Measurements from ENCODE around the gene UBE2D4. TPM values are rescaled to one million over a fixed set of nuclear protein-coding genes. Genes with fewer than 3 reads are reported as not detected.
"Not testable (repeated sequence)": the region's sequence is repeated elsewhere in the genome, so short reads cannot be mapped to it uniquely, and the experiment has no call there.

Gene UBE2D4
- total and polyA plus RNA-seq, 2 donors (not counting 1 experiment from before 2014, with no cell fraction given) = 10.2 to 21.3 TPM

DNA sequence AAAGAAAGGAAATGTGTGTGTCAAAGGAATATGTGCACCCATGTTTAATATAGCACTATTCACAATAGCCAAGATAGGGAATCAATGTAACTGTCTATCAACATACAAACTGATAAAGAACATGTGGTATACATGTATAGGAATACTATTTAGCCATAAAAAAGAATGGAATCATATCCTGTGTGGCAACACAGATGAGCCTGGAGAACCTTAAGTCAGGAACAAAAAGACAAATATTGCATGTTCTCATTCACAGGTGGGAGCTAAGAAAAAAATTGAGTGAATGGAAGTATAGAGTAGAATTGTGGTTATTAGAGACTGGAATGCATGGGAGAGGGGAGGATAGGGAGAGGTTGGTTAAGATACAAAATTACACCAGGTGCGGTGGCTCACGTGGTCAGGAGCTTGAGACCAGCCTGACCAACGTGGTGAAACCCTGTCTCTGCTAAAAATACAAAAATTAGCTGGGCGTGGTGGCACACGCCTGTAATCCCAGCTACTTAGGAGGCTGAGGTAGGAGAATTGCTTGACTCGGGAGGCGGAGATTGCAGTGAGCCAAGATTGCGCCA is 30.3 kb upstream of the UBE2D4 start:
- no peak for DNase-seq (ENCODE audit: low read depth in 2 of 2)

GRCh38 chr7:43898571-43898970 is 27.7 kb upstream of the UBE2D4 start:
- H2AFZ ChIP-seq (ENCODE audit: low read length); H3K4me2 ChIP-seq (ENCODE audit: extremely low read depth, insufficient read depth, low read length); H3K4me3 ChIP-seq (replicated peaks in 1 of 4; ENCODE audit: control extremely low read depth in 1 of 4, insufficient read depth in 1 of 4, low read depth in 3 of 4, low read length in 4 of 4); H3K9ac ChIP-seq (ENCODE audit: insufficient read depth, low read length); H3K36me3 ChIP-seq (ENCODE audit: control insufficient read depth, insufficient read depth, low read length); DNase-seq (ENCODE audit: low read depth in 2 of 2); H3K27ac ChIP-seq (ENCODE audit: insufficient read depth, low read length); H3K27me3 ChIP-seq (ENCODE audit: control insufficient read depth, insufficient read depth, low read length); H3K9me3 ChIP-seq (ENCODE audit: control insufficient read depth, insufficient read depth, low read depth, low read length); H3K4me1 ChIP-seq (ENCODE audit: control insufficient read depth, extremely low read depth, insufficient read depth, low read length); H4K20me1 ChIP-seq (ENCODE audit: control insufficient read depth, extremely low read depth, insufficient read depth, low read length): not testable (repeated sequence)
- H3K79me2 ChIP-seq (ENCODE audit: control insufficient read depth, insufficient read depth, low read length) = peaks cover 85% of the 10 kb centered on the region

More for the DNA sequence above, 30.3 kb upstream of the UBE2D4 start:
- Histone ChIP-seq H3K4me3 (replicated peaks in 1 of 4; ENCODE audit: control extremely low read depth in 1 of 4, insufficient read depth in 1 of 4, low read depth in 3 of 4, low read length in 4 of 4) (no peak overlapping the region), H3K36me3 (ENCODE audit: control insufficient read depth, insufficient read depth, low read length) (no peaks in the 10 kb centered on the region), H4K20me1 (ENCODE audit: control insufficient read depth, extremely low read depth, insufficient read depth, low read length) (no peaks in the 10 kb centered on the region), H3K4me1 (ENCODE audit: control insufficient read depth, extremely low read depth, insufficient read depth, low read length) (no peaks in the 10 kb centered on the region), H3K27ac (ENCODE audit: insufficient read depth, low read length) (no peak overlapping the region), H3K9ac (ENCODE audit: insufficient read depth, low read length) (no peak overlapping the region), H3K79me2 (ENCODE audit: control insufficient read depth, insufficient read depth, low read length) (peaks cover 80% of the 10 kb centered on the region), H3K9me3 (ENCODE audit: control insufficient read depth, insufficient read depth, low read depth, low read length) (no peaks in the 10 kb centered on the region), H3K27me3 (ENCODE audit: control insufficient read depth, insufficient read depth, low read length) (no peaks in the 10 kb centered on the region), H3K4me2 (ENCODE audit: extremely low read depth, insufficient read depth, low read length) (no peak overlapping the region), H2AFZ (ENCODE audit: low read length) (no peak overlapping the region)
- TF ChIP-seq CTCF (conservative IDR thresholded peaks at IDR 0.05 in 1 of 2, IDR thresholded peaks at IDR 0.05 in 1 of 2; ENCODE audit: low read depth in 1 of 2, low read length in 2 of 2) = no peak
- TF ChIP-seq EZH2 (IDR thresholded peaks at IDR 0.05; ENCODE audit: low read length, missing control alignments) = no peak

DNA sequence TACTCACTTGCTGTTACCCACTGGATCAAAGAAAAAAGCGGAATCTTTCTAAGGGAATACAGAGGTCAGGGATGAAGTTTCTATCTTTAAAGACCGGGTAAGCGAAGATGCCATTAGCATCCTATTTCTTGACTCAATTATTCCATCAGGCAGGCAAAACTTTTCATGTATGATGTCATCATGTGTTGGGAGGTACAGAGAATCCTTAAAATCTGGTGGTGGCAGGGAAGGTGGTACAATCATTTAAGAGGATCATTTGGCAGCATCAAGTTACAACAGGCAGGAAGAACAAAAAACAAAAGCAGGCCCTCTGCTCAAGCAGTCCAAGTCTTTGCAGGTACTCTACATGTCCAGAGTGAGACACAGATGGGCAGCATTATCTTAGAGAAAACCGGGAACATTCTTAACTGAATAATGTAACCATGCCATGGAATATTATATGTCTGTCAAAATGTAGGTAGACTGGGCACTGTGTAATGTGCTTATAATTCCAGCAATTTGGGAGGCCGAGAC is 23.6 kb upstream of the UBE2D4 start:
- Histone ChIP-seq H3K27me3 (ENCODE audit: control insufficient read depth, insufficient read depth, low read length) (no peaks in the 10 kb centered on the region), H3K4me1 (ENCODE audit: control insufficient read depth, extremely low read depth, insufficient read depth, low read length) (peaks cover 7% of the 10 kb centered on the region), H3K79me2 (ENCODE audit: control insufficient read depth, insufficient read depth, low read length) (peaks cover 73% of the 10 kb centered on the region), H2AFZ (ENCODE audit: low read length) (no peak overlapping the region), H3K27ac (ENCODE audit: insufficient read depth, low read length) (no peak overlapping the region), H4K20me1 (ENCODE audit: control insufficient read depth, extremely low read depth, insufficient read depth, low read length) (no peaks in the 10 kb centered on the region), H3K4me2 (ENCODE audit: extremely low read depth, insufficient read depth, low read length) (no peak overlapping the region), H3K9me3 (ENCODE audit: control insufficient read depth, insufficient read depth, low read depth, low read length) (no peaks in the 10 kb centered on the region), H3K9ac (ENCODE audit: insufficient read depth, low read length) (no peak overlapping the region), H3K36me3 (ENCODE audit: control insufficient read depth, insufficient read depth, low read length) (no peaks in the 10 kb centered on the region), H3K4me3 (replicated peaks in 1 of 4; ENCODE audit: control extremely low read depth in 1 of 4, insufficient read depth in 1 of 4, low read depth in 3 of 4, low read length in 4 of 4) (no peak overlapping the region)
- DNase-seq (ENCODE audit: low read depth in 2 of 2) = no peak
- TF ChIP-seq CTCF (conservative IDR thresholded peaks at IDR 0.05 in 1 of 2, IDR thresholded peaks at IDR 0.05 in 1 of 2; ENCODE audit: low read depth in 1 of 2, low read length in 2 of 2) (no peak), EZH2 (IDR thresholded peaks at IDR 0.05; ENCODE audit: low read length, missing control alignments) (no peak)
